Measurements from ENCODE around the gene SELENOI.
A peak's percentile ranks its signal among the peaks of the same experiment; 100 is the strongest.
"Not testable (repeated sequence)": the region's sequence is repeated elsewhere in the genome, so short reads cannot be mapped to it uniquely, and the experiment has no call there.

Gene SELENOI

DNA sequence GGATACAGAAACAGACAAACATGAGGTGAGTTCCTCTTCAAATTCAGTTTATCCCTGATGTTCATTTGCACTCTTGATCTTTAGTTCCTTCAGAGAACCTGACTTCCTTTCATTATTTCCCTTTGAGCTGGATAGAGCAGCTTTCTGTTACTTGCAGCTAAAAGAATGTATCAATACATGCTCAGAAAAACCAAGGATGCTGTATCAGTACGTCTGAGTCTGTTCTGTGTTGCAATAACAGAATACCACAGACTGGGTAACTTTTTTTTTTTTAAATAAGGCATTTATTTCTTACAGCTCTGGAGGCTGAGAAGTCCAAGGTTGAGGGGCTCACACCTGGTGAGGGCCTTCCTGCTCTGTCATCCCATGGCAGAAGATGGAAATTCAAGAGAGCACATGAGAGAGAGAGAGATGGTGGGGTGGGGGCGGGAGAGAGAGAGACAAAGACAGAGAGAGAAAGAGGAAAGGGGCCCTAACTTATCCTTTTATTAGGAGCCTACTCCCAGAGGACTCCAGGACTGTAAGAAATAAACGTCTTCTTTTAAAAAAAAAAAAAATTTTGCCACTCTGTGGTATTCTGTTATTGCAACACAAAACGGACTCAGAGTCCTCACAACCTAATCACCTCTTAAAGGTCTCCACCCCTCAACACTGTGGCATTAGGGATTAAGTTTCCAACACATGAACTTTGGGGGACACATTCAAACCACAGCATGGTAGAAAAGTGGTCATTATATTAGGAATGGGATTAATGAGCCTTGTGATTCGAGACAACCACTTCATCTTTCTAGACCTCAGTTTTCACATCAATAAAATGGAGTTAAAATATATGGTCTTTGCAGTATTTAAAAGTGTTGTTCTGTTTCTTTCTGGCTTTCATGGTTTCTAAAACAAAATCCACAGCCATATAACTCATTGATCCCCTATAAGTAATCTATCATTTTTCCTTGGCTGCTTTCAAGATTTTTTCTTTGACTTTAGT lies 18.4 kb upstream of the SELENOI start:
- no peak for DNase-seq

DNA sequence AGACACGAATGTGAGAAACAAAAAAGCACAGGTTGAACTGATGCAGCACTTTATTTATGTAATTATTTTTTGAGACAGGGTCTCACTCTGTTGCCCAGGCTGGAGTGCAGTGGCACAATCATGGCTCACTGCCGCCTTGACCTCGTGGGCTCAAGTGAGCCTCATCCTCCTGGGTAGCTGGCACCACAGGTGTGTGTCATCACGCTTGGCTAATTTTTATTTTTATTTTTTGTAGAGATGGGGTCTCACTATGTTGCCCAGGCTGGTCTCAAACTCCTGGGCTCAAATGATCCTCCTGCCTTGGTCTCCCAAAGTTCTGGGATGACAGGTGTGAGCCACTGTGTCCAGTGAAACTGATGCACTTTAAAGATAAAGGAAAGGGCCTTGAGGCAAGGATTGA lies 16.9 kb upstream of the SELENOI start:
- not testable (repeated sequence) for DNase-seq

DNA sequence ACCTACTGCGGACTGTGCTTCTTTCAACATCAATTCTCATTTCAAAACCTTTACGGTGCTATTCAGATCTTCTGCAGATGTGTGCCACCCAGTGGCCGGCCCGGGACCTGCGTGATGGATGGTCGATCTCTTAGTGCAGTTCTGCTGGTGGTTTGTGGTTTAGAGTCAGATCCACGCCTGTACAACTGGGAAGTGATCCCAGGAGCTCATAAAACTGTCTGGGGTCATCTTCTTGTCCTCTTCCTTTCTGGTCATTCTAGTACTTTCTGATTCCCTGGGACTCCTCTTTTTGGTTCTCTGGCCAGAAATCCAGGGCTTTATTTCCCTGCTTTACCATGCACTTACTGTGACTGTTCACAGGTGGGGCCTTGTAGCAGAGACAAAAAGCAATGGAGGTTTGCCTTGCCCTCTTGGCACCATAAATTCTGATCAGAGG lies 15.8 kb upstream of the SELENOI start:
- peak; percentile 78 for DNase-seq

DNA sequence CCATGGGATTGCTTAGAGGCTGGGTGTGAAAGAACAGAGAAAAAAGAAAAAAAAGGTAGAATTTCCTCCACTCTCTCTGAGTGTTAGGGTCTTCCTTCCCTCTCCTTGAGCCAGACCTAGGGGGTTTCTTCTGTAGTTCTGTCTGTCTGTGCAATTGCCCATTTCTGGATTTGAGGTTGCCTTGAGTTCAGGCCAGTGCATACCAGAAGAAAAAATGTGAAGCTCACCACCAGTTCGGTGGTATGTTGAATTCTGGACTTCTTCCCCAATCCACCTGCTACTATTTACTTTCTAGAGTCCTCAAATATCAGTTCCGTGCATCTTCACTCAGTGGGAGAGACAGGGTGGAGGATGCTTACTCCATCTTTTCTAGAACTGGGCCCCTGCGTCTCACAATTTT lies 15.3 kb upstream of the SELENOI start:
- no peak for DNase-seq

DNA sequence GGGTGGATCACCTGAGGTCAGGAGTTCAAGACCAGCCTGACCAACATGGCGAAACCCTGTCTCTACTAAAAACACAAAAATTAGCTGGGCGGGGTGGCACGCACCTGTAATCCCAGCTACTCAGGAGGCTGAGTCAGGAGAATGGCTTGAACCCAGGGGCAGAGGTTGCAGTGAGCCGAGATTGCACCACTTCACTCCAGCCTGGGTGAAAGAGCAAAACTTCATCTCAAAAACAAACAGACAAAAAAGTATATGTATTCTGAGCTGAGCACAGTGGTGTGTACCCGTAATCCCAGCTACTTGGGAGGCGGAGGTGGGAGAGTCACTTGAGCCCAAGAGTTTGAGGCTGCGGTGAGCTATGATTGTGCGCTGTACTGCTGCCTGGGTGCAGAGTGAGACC lies 14.6 kb upstream of the SELENOI start:
- not testable (repeated sequence) for DNase-seq

DNA sequence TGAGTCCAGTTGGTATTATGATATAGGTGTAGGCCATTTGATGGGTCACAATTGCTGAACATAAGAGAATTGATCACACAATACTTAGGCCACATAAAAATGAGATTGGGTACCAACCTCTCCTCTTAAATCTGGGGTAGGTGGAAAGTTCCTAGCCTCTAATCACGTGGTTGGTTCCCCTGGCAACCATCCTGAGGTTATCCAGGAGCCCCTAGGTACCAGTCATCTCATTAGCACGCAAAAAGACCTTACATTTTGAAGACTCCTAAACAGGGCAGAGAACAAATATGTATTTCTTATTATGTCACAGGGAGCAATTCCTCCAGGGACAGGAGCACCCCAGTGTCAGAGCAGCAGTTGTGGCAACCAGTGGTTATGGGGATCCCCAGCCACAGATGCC lies 12.7 kb upstream of the SELENOI start:
- DNase-seq: no peak

DNA sequence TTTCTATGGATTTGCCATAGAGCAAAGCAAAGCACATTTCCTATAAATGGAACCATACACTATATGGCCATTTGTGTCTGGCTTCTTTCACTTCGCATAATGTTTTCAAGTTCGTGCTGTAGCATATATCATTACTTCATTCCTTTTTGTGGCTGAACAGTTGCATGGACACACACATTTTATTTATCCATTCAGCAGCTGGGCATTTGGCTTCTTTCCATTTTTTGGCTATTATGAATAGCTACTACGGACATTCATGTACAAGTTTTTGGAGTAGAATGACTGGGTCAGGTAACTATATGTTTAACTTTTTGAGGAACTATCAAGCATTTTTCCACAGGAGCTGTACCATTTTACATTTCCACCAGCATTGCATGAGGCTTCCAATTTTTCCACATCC lies 10.7 kb upstream of the SELENOI start:
- no peak for DNase-seq

DNA sequence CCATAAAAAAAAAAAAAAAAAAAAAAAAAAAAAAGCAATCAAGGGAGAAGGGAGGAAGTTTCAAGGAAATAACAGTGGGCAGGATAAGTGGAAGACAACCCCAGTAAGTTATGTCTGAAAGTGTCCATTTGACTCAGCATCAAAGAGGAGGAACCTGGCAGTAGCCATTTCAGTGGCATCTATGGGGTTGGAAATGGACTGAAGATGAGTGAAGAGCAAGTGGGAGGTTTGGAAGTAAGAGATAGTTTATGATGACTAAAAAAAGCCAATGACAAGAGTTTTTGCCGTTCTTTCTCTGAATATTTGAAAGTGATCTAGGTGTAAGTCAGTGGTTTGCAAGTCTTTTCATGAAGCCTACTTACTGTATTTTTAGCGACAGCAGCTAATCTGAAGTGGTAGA lies 9.2 kb upstream of the SELENOI start:
- no peak for DNase-seq

DNA sequence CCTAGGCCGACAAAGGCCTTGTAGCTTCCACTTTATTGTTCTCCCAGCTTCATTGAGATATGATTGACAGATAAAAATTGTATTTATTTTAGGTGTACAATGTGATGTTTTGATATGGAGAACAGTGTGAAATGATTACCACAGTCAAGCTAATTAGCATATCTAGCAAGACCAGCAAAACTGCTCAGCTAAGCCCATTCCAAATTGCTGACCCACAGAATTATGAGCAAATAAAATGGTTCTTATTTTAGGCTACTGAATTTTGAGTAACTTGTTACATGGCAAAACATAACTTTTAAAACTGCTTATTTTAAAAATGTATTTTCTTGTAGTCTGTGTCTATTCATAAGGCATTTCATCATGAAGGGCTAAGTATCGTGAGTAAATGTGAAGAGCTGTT lies 8.6 kb upstream of the SELENOI start:
- no peak for DNase-seq

DNA sequence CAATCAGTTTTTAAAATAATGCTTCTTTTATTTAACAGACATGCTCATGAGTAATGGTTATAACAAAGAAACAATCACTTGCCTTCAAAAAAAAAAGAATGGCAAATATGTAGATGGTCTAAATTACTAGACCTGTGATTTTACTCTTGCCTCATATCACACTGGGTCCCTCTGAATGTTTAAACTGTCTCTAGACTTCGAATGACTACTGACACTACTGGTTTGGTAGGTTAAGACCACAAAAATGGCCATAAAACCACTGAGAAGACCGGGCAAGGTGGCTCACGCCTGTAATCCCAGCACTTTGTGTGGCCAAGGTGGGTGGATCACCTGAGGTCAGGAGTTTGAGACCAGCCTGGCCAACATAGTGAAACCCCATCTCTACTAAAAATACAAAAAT lies 5.1 kb upstream of the SELENOI start:
- no peak for DNase-seq

DNA sequence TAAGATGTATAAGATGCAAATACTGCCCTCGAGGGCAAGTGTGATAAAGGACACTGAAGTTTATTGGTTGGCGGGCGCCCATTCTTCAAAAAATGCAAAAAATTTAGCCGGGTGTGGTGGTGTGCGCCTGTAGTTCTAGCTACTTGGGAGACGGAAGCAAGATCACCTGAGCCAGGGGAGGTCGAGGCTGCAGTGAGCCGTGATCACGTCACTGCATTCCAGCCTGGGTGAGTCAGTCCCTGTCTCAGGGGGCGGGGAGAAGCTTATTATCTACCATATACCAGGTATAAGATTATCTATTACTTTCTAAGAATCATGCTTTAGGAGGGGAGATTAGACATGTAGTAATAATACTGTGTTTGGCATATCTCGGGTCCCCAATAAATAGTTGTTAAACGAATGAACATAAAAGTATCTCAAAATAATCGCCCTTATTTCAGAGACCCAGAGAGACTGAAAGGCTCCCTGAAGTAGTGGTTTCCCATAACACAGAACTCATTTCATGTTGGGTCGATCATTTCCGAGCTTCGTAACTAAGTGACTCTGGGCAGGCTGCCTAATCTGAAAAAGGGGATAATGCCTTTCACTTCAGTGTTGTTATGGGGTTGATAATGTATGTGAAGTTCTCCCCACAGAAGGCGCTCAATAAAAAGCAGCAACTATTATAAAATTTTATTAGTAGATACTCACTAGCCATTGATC lies 1.2 kb upstream of the SELENOI start:
- no peak for DNase-seq

DNA sequence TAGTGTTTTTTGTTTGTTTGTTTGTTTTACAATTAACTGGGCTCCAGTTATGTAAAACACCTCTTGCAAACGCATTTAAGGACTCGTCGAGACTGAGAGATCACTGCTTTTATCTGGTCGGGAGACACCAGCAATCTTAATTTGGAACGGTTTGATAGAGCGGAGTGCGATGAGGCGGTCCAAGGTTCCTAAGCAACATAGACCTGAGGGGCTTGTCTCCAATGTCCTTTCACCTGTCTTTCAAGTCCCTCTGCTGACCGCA lies 729 bp upstream of the SELENOI start:
- no peak for DNase-seq

DNA sequence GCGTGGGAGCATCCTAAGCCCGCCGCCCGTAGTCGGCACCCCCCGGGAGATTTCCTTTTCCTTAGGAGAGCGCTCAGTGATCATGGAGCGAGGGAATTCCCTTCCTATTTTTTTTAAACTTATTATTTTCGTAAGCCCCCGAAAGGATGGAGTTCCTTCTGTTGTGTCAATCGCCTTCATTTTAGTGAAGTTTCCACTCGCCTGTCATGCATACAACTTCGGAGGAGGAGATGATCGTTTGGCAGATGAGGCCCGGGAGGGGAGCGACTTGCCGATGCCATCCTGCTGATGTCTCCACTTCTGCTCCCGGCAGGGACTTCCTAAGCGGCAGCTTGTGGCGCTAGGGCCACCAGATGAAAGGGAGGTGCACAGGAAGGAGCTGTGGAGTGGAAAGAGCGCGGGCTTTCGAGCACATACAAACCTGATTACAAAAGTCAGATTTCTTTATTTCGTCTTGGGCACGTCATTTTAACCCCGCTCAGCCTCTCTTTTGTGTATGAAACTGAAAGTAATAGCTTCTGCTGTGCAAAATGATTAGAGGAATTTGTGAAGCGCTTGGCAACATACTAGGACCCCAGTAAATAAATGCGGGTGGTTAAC lies 611 bp downstream of the SELENOI start, which contains the start of gene ADGRF3:
ADGRF3 (minus strand) TSS at position 336 of the 600 bp plus-strand sequence. CDS start 555 bp downstream, outside the sequence.
- DNase-seq: peak; percentile 43

DNA sequence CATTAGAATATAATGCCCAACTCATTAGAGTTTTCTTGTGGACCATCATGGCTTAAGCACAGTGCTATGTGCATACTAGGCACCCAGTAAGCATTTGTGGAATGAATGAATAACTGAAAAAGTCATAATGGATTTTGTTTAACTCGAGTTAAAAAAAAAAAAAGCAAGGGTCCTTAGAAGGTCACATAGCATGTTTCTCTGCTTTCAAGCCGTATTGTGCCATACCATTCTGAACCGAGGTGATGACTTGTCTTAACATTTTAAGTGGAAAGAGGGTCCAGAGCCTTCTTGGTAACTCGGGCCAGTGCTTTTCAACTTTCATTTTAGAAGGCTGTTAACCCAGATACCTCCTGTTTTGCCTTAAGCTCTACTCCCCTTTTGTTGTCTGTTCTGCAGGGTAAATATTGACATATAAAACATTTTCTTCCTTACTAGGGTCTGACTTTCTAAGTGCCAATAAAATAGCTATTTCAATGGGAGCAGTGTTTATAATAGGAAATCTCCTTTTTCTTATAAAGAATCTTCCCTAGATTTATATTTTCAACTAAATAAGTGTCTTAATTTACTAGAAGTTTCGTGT lies 1.4 kb downstream of the SELENOI start:
- DNase-seq: no peak

DNA sequence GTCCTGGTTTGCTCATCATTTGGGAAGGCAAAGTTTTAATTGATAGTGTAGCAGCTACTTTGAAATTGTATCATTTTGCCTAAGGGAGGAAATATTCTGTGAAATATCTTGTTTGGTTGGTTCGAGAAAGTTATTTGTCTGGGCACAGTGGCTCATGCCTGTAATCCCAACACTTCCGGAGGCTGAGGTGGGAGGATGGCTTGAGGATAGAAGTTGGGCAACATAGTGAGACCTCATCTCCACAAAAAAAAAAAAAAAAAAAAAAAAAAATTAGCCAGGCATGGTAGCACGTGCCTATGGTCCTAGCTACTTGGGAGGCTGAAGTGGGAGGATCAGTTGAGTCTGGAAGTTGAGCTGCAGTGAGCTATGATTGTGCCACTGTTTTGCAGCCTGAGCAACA lies 3.7 kb downstream of the SELENOI start:
- no peak for DNase-seq

DNA sequence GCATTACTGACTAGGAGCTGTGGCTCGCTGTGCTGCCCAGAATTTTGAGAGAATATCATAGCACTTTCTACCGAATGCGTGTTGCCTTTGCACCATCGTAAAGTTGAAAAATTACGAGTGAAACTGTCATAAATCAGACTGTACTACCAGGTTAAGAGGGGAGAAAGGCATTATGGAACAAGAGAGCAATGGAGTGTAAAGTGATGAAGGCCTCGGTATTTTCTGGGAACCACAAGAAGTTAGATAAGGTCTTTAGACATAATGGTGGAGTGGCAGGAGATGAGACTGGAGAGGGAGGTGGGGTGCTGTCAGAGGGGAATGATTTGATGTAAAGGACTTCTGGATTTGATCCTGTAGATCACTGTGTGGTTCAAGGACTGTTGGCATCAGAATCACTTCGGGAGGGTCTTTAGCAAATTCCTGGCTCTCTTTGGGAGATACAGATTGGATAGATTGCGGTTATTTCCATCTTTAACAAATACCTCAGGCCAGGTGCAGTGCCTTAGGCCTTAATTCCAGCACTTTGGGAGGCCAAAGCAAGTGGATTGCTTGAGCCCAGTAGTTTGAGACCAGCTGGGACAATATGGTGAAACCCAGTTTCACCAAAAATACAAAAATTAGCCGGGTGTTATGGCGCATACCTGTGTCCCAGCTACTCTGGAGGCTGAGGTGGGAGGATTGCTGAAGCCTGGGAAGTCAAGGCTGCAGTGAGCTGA lies 5.6 kb downstream of the SELENOI start:
- DNase-seq: no peak

DNA sequence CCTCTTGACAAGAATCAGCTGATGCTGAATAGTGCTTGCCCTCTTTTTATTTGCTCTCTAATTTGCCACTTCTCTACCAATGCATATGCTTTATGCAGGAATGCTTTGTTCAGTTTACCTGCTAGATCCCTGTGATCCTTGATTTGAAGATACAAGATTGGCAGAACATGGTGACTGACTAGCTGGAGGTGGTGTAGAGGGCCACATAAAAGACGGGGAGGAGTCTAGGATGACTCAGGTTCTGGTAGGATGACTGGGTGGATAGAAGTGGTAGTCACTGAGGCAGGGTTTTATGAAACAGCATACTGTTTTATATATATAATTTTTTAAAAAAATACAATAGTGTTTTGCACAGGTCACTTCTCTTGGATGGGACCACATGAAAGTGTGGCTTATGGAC lies 6.9 kb downstream of the SELENOI start:
- DNase-seq: no peak

DNA sequence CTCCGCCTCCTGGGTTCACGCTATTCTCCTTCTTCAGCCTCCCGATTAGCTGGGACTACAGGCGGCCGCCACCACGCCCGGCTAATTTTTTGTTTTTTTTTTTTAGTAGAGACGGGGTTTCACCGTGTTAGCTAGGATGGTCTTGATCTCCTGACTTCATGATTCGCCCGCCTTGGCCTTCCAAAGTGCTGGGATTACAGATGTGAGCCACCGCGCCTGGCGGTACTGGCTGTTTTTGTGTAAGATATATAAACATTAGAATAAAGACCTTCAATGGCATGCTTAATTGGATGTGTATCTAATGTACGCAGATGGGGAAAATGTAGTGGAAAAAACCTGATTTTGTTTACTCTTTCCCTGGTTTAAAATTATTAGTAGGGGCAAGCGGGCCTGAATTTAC lies 8.5 kb downstream of the SELENOI start:
- DNase-seq: not testable (repeated sequence)

DNA sequence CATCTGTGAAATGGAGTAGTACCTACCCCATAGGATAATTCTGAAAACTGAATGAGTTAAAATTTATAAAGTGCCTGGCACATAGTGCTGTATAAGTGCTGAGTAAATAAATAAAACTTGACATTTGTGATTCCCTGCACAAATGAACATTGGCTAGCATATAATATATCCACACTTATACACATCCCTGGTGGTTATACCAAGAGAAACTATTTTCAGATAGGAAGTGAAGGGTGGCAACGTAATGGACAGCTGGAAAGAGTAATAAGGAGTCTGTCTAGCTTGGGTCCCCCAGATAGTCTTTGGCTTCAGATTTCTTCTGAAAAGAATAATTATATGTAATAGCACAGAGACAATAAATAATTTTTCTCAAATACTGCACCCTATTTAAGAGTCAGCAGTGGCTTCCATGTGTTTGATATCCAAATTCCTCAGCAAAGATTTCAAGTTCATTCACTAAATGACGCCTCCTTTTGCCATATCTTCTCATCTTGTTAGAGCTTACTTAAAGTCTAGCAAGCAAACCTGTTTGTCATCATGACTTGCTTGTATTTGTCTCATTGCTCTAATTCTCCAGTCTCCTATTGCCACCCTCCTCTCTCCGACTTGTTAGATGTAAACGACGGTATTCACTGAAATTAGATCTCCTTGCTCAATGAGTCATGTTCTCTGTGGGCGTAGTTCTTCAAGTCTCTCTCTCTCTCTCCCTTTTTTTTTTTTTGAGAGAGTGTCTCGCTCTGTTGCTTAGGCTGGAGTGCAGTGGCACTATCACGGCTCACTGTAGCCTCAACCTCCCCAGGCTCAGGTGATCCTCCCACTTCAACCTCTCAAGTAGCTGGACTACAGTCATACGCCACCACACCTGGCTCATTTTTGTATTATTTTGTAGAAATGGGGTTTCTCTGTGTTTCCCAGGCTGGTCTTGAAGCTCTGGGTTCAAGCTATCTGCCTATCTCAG lies 9.4 kb downstream of the SELENOI start:
- DNase-seq: no peak

DNA sequence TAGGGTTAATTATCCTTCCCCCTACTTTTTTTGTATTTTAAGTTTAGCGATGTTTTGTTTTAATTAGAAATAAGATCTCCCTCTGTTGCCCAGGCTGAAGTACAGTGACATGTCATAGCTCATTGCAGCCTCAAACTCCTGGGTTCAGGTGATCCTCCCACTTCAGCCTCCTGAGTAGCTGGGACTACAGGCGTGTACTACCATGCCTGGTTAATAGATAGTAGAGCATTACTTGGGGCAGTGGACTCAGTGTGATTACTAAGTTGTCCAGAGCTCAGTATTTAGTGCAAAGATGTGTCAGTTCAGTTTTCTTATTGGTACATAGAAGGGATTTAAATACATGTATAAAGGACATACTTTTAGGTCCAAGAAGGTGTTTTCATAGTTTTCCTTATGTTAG lies 10.2 kb downstream of the SELENOI start:
- no peak for DNase-seq

DNA sequence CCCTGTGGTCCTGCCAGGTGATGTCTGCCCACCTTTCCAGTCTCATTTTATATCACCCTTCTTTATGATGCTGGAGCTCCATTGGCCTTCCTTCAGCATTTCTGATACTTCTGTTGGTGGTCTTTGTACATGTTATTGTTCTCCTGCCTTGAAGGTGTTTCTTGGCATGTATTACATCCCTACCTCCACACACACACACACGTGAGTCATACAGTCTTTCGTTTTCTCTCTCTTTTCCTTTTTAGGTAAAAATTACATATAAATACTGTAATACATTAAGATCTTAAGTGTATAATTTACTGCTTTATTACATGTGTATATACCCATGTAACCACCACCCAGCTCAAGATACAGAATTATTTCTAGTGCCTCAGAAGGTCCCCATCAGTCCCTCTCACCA lies 10.8 kb downstream of the SELENOI start:
- no peak for DNase-seq
